ENCODE data around the gene DDR2. TPM values are rescaled to one million over a fixed set of nuclear protein-coding genes. Genes with fewer than 3 reads are reported as not detected.

The DDR2 gene
- total and polyA plus RNA-seq, 2 of the 4 experiments (the other 2 are of a cell fraction), result 66.1 to 245 TPM

DNA sequence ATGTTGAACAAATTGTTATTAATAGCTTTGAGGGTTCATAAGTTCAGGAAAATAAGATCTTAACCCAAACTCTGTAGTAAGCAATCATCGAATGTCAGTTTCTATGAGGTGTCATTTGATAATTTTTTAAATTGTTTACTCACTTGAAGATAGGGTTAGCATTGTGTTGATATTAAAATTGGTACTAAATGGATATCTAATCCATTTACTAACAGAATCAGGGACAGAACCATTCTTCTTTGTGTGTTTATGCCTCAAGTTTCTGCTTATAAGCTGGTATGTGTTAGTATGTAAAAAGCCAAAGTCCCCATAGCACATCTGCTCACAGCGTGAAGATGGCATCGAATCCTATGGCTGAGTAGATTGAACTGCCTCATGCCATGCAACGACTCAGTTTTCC, 13.4 kb downstream of the DDR2 start:
- Histone ChIP-seq H3K4ac (ENCODE audit: low read depth, low read length) (no peak overlapping the region), H2BK120ac (ENCODE audit: low read depth, low read length) (no peak overlapping the region), H3K4me3 (ENCODE audit: insufficient read depth, low read depth, low read length) (no peak overlapping the region), H4K5ac (ENCODE audit: low read depth, low read length) (peak overlapping the region; percentile 35; the same call in 1 of the 2 replicates), H4K20me1 (ENCODE audit: insufficient read depth, low read length) (peaks cover 94% of the 10 kb centered on the region), H3K79me1 (ENCODE audit: low read depth in 1 of 2, low read length in 2 of 2) (peaks cover 25 to 85% of the 10 kb centered on the region in 2 experiments; a peak in 3 of 4 replicates), H3K27ac (ENCODE audit: insufficient read depth, low read length) (peak overlapping the region; percentile 26; the same call in 1 of the 2 replicates), H4K8ac (ENCODE audit: low read depth in 2 of 2, low read length in 2 of 2) (no peak overlapping the region), H3K18ac (ENCODE audit: low read depth, low read length) (no peak overlapping the region), H3K9ac (ENCODE audit: low read depth, low read length) (no peak overlapping the region), H3K4me2 (ENCODE audit: low read depth, low read length) (peak overlapping the region; percentile 59; the same call in 1 of the 2 replicates), H4K91ac (ENCODE audit: insufficient read depth, low read depth, low read length) (no peak overlapping the region), H3K36me3 (ENCODE audit: control insufficient read depth, insufficient read depth, low read length) (peaks cover 8% of the 10 kb centered on the region), H3K56ac (ENCODE audit: extremely low read depth, insufficient read depth, low read length) (no peak overlapping the region), H2AK9ac (replicated peaks; ENCODE audit: low read depth, low read length, poor library complexity) (no peak overlapping the region), H2AFZ (replicated peaks; ENCODE audit: low read length, poor library complexity) (no peak overlapping the region), H3K23ac (ENCODE audit: low read depth, low read length) (no peak overlapping the region), H2BK5ac (ENCODE audit: low read depth, low read length, poor library complexity, severe bottlenecking) (no peak overlapping the region), H3K14ac (replicated peaks; ENCODE audit: low read depth, low read length) (no peak overlapping the region), H3K9me1 (ENCODE audit: insufficient read depth, low read length) (peaks cover 28% of the 10 kb centered on the region), H3K27me3 (ENCODE audit: control insufficient read depth, insufficient read depth, low read length) (no peaks in the 10 kb centered on the region), H2BK15ac (ENCODE audit: low read depth, low read length) (no peak overlapping the region), H2AK5ac (ENCODE audit: low read depth, low read length) (no peak overlapping the region), H3K4me1 (ENCODE audit: control insufficient read depth, insufficient read depth, low read length) (peaks cover 7% of the 10 kb centered on the region), H2BK20ac (ENCODE audit: low read depth, low read length) (no peak overlapping the region), H3K9me3 (ENCODE audit: control insufficient read depth, insufficient read depth, low read length) (no peaks in the 10 kb centered on the region)
- no peak for DNase-seq
- BruUV-seq (replicated peaks), result no TSS peak
- dilution Hi-C loops (cut with HindIII; ENCODE audit: low sequenced_read_pairs, unreplicated experiment) (no loop called here), intact Hi-C loops (cut with micrococcal nuclease) (no loop called here), in situ Hi-C loops (cut with MboI; ENCODE audit: low sequenced_read_pairs) (no loop called here)
- ChIA-PET CTCF (no interaction called here), POLR2A (ENCODE audit: unreplicated experiment) (no interaction called here)
- ATAC-seq (ENCODE audit: low read depth), result peak; percentile 13; the same call in 1 of the 2 replicates
- TF ChIP-seq RCOR1 (IDR thresholded peaks at IDR 0.05; ENCODE audit: insufficient replicate concordance, low read length) (no peak), MAFK (IDR thresholded peaks at IDR 0.05; ENCODE audit: low read depth, low read length) (no peak), CEBPB (IDR thresholded peaks at IDR 0.05; ENCODE audit: low read depth, low read length) (no peak)
- TF ChIP-seq, protein P1, sequence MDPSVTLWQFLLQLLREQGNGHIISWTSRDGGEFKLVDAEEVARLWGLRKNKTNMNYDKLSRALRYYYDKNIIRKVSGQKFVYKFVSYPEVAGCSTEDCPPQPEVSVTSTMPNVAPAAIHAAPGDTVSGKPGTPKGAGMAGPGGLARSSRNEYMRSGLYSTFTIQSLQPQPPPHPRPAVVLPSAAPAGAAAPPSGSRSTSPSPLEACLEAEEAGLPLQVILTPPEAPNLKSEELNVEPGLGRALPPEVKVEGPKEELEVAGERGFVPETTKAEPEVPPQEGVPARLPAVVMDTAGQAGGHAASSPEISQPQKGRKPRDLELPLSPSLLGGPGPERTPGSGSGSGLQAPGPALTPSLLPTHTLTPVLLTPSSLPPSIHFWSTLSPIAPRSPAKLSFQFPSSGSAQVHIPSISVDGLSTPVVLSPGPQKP (IDR thresholded peaks at IDR 0.05; ENCODE audit: borderline replicate concordance, low read depth, low read length), result no peak
- WGBS, 2 experiments (ENCODE audit: extremely low coverage in 2 of 2, insufficient read length in 1 of 2), result no CpG with 5 or more reads among the region's 4 CpGs

Data from IMR-90 (cell line).